Spleen (tissue), 11 donors: Measurements from ENCODE around the gene PCDHGB5. TPM values are rescaled to one million over a fixed set of nuclear protein-coding genes. Genes with fewer than 3 reads are reported as not detected.
"Not testable (repeated sequence)": the region's sequence is repeated elsewhere in the genome, so short reads cannot be mapped to it uniquely, and the experiment has no call there.

Source experiments
- DNase-seq: peaks from one replicate; pipeline ENCODE4 v3.0.0-alpha.2; 2020
- H3K27ac ChIP-seq, 8 donors: fragments of 200-600 bp; sonication (generic) in 7 of 8; 1 replicate in 4 of 8; 2 replicates in 4 of 8; pipeline versions ENCODE4 v1.5.0 to v1.8.0; 2016 to 2021; ENCODE audit warnings: inconsistent platforms in 4 of 8, mild to moderate bottlenecking in 4 of 8, moderate library complexity in 1 of 8
- H3K27me3 ChIP-seq, 7 donors: fragments of 200-600 bp; sonication (generic) in 6 of 7; replicated peaks in 1 of 7; 1 replicate in 4 of 7; 2 replicates in 3 of 7; pipeline versions ENCODE4 v1.5.0 to v1.8.0; 2016 to 2021; ENCODE audit warnings: inconsistent platforms in 3 of 7, mild to moderate bottlenecking in 1 of 7
- H3K36me3 ChIP-seq, 6 donors: fragments of 200-600 bp; sonication (generic) in 5 of 6; 1 replicate in 4 of 6; 2 replicates in 2 of 6; pipeline versions ENCODE4 v1.5.0 to v1.8.0; 2016 to 2021; ENCODE audit warnings: inconsistent platforms in 2 of 6
- H3K4me1 ChIP-seq, 6 donors: fragments of 200-600 bp; sonication (generic) in 5 of 6; 1 replicate in 3 of 6; 2 replicates in 3 of 6; pipeline versions ENCODE4 v1.5.0 to v1.8.0; 2016 to 2021; ENCODE audit warnings: inconsistent platforms in 3 of 6
- H3K4me3 ChIP-seq, 8 donors: fragments of 200-600 bp; sonication (generic) in 7 of 8; 1 replicate in 4 of 8; 2 replicates in 4 of 8; pipeline versions ENCODE4 v1.5.0 to v1.8.0; 2016 to 2021; ENCODE audit warnings: inconsistent platforms in 4 of 8, mild to moderate bottlenecking in 4 of 8, moderate library complexity in 2 of 8
- H3K9me3 ChIP-seq, 8 donors: fragments of 200-600 bp; sonication (generic) in 7 of 8; 1 replicate in 4 of 8; 2 replicates in 4 of 8; pipeline versions ENCODE4 v1.5.0 to v1.8.0; 2016 to 2021; ENCODE audit warnings: inconsistent platforms in 4 of 8
- CTCF ChIP-seq, 11 experiments: fragments of 200-600 bp in 7 of 11; fragments of 450-650 bp in 4 of 11; sonication (generic) in 4 of 11; IDR thresholded peaks in 8 of 11; conservative IDR thresholded peaks in 3 of 11; 1 replicate in 7 of 11; 2 replicates in 4 of 11; pipeline versions ENCODE4 v1.4.0 to v1.8.0; 2016 to 2021; ENCODE audit warnings: antibody characterized with exemption in 11 of 11, inconsistent platforms in 4 of 11, mild to moderate bottlenecking in 1 of 11
- POLR2A ChIP-seq, 3 donors: fragments of 450-650 bp; IDR thresholded peaks; one replicate each; pipeline ENCODE4 v1.5.1; 2017; ENCODE audit warnings: antibody characterized with exemption in 3 of 3, mild to moderate bottlenecking in 1 of 3
- POLR2AphosphoS5 ChIP-seq, 3 donors: sonication (generic); formaldehyde crosslinking; IDR thresholded peaks; one replicate each; pipeline ENCODE4 v1.5.1; 2017; ENCODE audit warnings: antibody characterized with exemption in 3 of 3
- WGBS, 5 donors: extraction: QIAGEN DNeasy Blood & Tissue Kit in 3 of 5; methylation state at CpG; one replicate each; pipeline versions ENCODE4 v1.1.5 to v1.1.7; 2013 to 2018; 5-methylcytosine and 5-hydroxymethylcytosine counted together
- intact Hi-C: fragments of 100-400 bp; cut with DNase I; formaldehyde crosslinking; loops from one replicate; pipeline ENCODE4 v1.15.0; 2023; ENCODE audit warnings: low total_unique reads
- polyA plus RNA-seq, 3 donors: library from polyadenylated mRNA; stranded (reverse); fragments of 200-250 nt; gene quantifications; one replicate each; pipeline ENCODE4 v1.2.1, GENCODE V29; 2013
- total RNA-seq, 7 donors: library from RNA; depleted of rRNA in 3 of 7; stranded (reverse); fragments of >200 nt in 3 of 7; fragmentation: NEBNext Ultra II Directional in 4 of 7; extraction: Animal tissue kit (Norgen Biotek cat#: 25700) in 4 of 7; gene quantifications; one replicate each; pipeline versions ENCODE4 v1.1.0 to v1.2.1, GENCODE V29; 2016 to 2021
- donor health status: healthy with polysubstance abuse.
- donor health status: DM: no; HTN: no; CAD: no; lungs with moderate emphysema.
- donor health status: DM: no; HTN: no; CAD: no.
- donor health status: Bipolar disorder and iron deficiency.
- donor health status: healthy.
- donor health status: DM: no; HTN: no; CAD: no.
- donor health status: DM: yes; HTN: yes; CAD: no.

Gene PCDHGB5
- total and polyA plus RNA-seq, 10 donors = 0.07 to 8.0 (median 5.1) TPM

- WGBS, 5 donors = 15 to 21% (median 17%) methylated on average over 25 of the region's 25 CpGs
- Histone ChIP-seq H3K4me1 (peaks cover 0 to 21% (median 5%) of the 10 kb centered on the region in 6 donors), H3K9me3 (peaks cover 4 to 98% (median 88%) of the 10 kb centered on the region in 8 donors), H3K27ac (no peak overlapping the region), H3K36me3 (peaks cover 0 to 6% (median 0%) of the 10 kb centered on the region in 6 donors), H3K4me3 (peak overlapping the region; percentile 11 to 60 (median 32)), H3K27me3 (peaks cover 0 to 99% (median 28%) of the 10 kb centered on the region in 7 donors)
- DNase-seq = no peak
- intact Hi-C loops = no loop called here
- TF ChIP-seq CTCF (IDR thresholded peaks at IDR 0.05 in 8 of 11, conservative IDR thresholded peaks at IDR 0.05 in 3 of 11) (no peak), POLR2A (IDR thresholded peaks at IDR 0.05) (no peak), POLR2AphosphoS5 (IDR thresholded peaks at IDR 0.05) (no peak)
These were observed 15.9 kb downstream of the PCDHGB5 start for GRCh38 chr5:141413540-141414069.

DNA sequence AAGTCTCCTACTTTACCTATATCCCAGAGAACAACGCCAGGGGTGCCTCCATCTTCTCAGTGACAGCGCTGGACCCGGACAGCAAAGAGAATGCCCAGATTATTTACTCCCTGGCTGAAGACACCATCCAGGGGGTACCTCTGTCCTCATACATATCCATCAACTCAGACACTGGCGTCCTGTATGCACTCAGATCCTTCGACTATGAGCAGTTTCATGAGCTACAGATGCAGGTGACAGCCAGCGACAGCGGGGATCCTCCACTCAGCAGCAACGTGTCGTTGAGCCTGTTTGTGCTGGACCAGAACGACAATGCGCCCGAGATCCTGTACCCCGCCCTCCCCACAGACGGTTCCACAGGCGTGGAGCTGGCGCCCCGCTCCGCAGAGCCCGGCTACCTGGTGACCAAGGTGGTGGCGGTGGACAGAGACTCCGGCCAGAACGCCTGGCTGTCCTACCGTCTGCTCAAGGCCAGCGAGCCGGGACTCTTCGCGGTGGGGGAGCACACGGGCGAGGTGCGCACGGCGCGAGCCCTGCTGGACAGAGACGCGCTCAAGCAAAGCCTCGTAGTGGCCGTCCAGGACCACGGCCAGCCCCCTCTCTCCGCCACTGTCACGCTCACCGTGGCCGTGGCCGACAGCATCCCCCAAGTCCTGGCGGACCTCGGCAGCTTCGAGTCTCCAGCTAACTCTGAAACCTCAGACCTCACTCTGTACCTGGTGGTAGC is 17.0 kb downstream of the PCDHGB5 start:
- H3K27ac ChIP-seq, H3K36me3 ChIP-seq, DNase-seq: not testable (repeated sequence)
- peaks cover 0 to 21% (median 5%) of the 10 kb centered on the region in 6 donors for H3K4me1 ChIP-seq
- H3K9me3 ChIP-seq = peaks cover 3 to 98% (median 88%) of the 10 kb centered on the region in 8 donors
- peaks cover 0 to 99% (median 29%) of the 10 kb centered on the region in 7 donors for H3K27me3 ChIP-seq
- intact Hi-C loops = loop anchor here (5.0 kb wide), 1 partner anchor 148 kb away; no protein-coding TSS in a partner anchor
- 24 to 39% (median 30%) methylated on average over 9 to 46 of the region's 46 CpGs for WGBS, 5 donors
- peak overlapping the region in 1 of 8 donors; percentile 37 for H3K4me3 ChIP-seq

DNA sequence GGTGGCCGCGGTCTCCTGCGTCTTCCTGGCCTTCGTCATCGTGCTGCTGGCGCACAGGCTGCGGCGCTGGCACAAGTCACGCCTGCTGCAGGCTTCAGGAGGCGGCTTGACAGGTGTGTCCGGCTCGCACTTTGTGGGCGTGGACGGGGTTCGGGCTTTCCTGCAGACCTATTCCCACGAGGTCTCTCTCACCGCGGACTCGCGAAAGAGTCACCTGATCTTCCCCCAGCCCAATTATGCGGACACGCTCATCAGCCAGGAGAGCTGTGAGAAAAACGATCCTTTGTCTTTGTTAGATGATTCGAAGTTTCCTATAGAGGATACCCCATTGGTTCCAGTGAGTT is 17.5 kb downstream of the PCDHGB5 start:
- WGBS, 5 donors = 18 to 39% (median 23%) methylated on average over 11 to 24 of the region's 24 CpGs
- intact Hi-C loops = loop anchor here (5.0 kb wide), 1 partner anchor 147 kb away; no protein-coding TSS in a partner anchor
- Histone ChIP-seq H3K4me1 (peaks cover 0 to 21% (median 5%) of the 10 kb centered on the region in 6 donors), H3K27me3 (peaks cover 0 to 99% (median 27%) of the 10 kb centered on the region in 7 donors), H3K9me3 (peaks cover 2 to 98% (median 88%) of the 10 kb centered on the region in 8 donors), H3K4me3 (peak overlapping the region in 1 of 8 donors; percentile 37)
- H3K27ac ChIP-seq, DNase-seq, H3K36me3 ChIP-seq: not testable (repeated sequence)

GRCh38 chr5:141417494-141418172 is 19.9 kb downstream of the PCDHGB5 start, which contains the start of gene PCDHGB7:
Gene PCDHGB7, plus strand, starts transcription at chr5:141417677. Its CDS starts 183 bp downstream, at chr5:141417860.
- 6 to 14% (median 7%) methylated on average over 33 to 47 of the region's 47 CpGs for WGBS, 5 donors
- not testable (repeated sequence) for H3K36me3 ChIP-seq
- intact Hi-C loops = loop anchor here (5.0 kb wide), 1 partner anchor 145 kb away; no protein-coding TSS in a partner anchor
- Histone ChIP-seq H3K9me3 (peaks cover 2 to 99% (median 94%) of the 10 kb centered on the region in 8 donors), H3K27me3 (peaks cover 0 to 100% (median 42%) of the 10 kb centered on the region in 7 donors), H3K27ac (peak within 1 kb of the TSS in 3 of 8 donors; percentile 11 to 38 (median 15)), H3K4me1 (peaks cover 0 to 30% (median 5%) of the 10 kb centered on the region in 6 donors), H3K4me3 (peak within 1 kb of the TSS in 7 of 8 donors; percentile 16 to 66 (median 31))
- TF ChIP-seq POLR2AphosphoS5 (IDR thresholded peaks at IDR 0.05) (peak in 2 of 3 donors; percentile 16 to 31), CTCF (IDR thresholded peaks at IDR 0.05 in 8 of 11, conservative IDR thresholded peaks at IDR 0.05 in 3 of 11) (peak in 10 of 11 experiments; percentile 24 to 65 (median 58))
- DNase-seq = peak; percentile 87
